ENCODE results near the gene ABO.

The ABO gene

DNA sequence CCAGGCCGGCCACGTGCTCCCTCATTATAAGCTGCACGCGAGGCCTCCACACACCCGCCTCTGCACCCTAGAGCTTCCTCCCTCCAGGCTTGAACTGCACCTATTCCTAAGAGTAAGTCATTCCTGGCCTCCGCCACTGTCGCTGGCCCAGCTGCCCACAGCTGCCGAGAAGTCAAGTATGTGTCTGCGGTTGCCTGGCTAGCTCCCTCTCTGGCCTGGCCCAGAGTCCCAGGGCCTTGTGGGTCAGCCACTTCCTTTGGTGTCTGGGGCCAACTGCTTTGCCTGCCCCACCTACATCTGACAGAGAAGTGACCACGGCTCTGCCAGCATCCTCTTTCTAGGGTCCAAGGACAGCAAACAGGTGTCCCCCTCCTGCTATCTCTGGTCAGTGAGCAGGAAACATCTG, 18.3 kb downstream of the ABO start:
- no peaks in the 10 kb centered on the region for H4K20me1 ChIP-seq (ENCODE audit: low read depth, low read length)
- TF ChIP-seq, protein P1, sequence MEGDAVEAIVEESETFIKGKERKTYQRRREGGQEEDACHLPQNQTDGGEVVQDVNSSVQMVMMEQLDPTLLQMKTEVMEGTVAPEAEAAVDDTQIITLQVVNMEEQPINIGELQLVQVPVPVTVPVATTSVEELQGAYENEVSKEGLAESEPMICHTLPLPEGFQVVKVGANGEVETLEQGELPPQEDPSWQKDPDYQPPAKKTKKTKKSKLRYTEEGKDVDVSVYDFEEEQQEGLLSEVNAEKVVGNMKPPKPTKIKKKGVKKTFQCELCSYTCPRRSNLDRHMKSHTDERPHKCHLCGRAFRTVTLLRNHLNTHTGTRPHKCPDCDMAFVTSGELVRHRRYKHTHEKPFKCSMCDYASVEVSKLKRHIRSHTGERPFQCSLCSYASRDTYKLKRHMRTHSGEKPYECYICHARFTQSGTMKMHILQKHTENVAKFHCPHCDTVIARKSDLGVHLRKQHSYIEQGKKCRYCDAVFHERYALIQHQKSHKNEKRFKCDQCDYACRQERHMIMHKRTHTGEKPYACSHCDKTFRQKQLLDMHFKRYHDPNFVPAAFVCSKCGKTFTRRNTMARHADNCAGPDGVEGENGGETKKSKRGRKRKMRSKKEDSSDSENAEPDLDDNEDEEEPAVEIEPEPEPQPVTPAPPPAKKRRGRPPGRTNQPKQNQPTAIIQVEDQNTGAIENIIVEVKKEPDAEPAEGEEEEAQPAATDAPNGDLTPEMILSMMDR (IDR thresholded peaks at IDR 0.05; ENCODE audit: insufficient read depth, low read length, poor library complexity, severe bottlenecking), result no peak
- TF ChIP-seq EZH2phosphoT487 (conservative IDR thresholded peaks at IDR 0.05; ENCODE audit: low read length), result no peak
- no peaks in the 10 kb centered on the region for H3F3A ChIP-seq (ENCODE audit: insufficient read depth)
- H3K79me2 ChIP-seq (ENCODE audit: insufficient read depth, low read length), result no peaks in the 10 kb centered on the region
- H3K27ac ChIP-seq (ENCODE audit: low read depth, low read length), result no peak overlapping the region
- no peak overlapping the region for H3K4me3 ChIP-seq (ENCODE audit: insufficient read depth, low read length, poor library complexity, severe bottlenecking)
- H2AFZ ChIP-seq (ENCODE audit: low read depth, low read length, severe bottlenecking), result no peak overlapping the region
- H3K9me2 ChIP-seq (replicated peaks; ENCODE audit: insufficient read depth, low read length), result no peaks in the 10 kb centered on the region
- H3K9me3 ChIP-seq (ENCODE audit: insufficient read depth, low read length), result no peaks in the 10 kb centered on the region
- no peak overlapping the region for H3K9ac ChIP-seq (ENCODE audit: low read length)
- H3K36me3 ChIP-seq (ENCODE audit: low read length), result no peaks in the 10 kb centered on the region
- H3K27me3 ChIP-seq (ENCODE audit: low read length), result no peaks in the 10 kb centered on the region
- no peak overlapping the region for H3K4me2 ChIP-seq (ENCODE audit: low read depth, low read length, poor library complexity, severe bottlenecking)

DNA sequence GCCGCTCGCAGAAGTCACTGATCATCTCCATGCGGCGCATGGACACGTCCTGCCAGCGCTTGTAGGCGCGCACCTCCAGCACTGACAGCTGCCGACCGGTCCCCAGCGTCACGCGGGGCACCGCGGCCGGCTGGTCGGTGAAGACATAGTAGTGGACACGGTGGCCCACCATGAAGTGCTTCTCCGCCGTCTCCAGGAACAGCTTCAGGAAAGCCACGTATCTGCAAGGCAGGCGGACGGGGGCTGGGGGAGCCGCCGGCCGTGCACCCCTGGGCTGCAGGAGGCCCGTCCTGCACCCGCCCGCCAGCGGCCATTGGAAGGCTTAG, 18.9 kb downstream of the ABO start:
- Histone ChIP-seq H3K36me3 (ENCODE audit: low read length) (no peaks in the 10 kb centered on the region), H3K4me2 (ENCODE audit: low read depth, low read length, poor library complexity, severe bottlenecking) (no peak overlapping the region), H2AFZ (ENCODE audit: low read depth, low read length, severe bottlenecking) (no peak overlapping the region)

DNA sequence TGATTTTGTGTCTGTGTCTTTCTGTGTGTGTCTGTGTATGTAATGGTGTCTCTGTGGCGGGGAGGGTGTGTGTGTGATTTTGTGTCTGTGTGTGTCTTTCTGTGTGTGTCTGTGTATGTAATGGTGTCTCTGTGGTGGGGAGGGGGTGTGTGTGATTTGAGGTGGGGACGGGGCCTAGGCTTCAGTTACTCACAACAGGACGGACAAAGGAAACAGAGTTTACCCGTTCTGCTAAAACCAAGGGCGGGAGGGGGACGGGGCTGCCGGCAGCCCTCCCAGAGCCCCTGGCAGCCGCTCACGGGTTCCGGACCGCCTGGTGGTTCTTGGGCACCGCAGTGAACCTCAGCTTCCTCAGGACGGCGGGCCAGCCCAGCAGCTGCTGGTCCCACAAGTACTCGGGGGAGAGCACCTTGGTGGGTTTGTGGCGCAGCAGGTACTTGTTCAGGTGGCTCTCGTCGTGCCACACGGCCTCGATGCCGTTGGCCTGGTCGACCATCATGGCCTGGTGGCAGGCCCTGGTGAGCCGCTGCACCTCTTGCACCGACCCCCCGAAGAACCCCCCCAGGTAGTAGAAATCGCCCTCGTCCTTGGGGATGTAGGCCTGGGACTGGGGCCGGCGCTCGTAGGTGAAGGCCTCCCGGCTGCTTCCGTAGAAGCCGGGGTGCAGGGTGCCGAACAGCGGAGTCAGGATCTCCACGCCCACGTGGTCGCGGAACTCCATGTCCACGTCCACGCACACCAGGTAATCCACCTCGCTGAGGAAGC, 19.4 kb downstream of the ABO start:
- Histone ChIP-seq H3F3A (ENCODE audit: insufficient read depth) (no peaks in the 10 kb centered on the region), H2AFZ (ENCODE audit: low read depth, low read length, severe bottlenecking) (no peak overlapping the region)
- TF ChIP-seq, protein P1 (IDR thresholded peaks at IDR 0.05; ENCODE audit: insufficient read depth, low read length, poor library complexity, severe bottlenecking), result no peak
- no peak for TF ChIP-seq EZH2phosphoT487 (conservative IDR thresholded peaks at IDR 0.05; ENCODE audit: low read length)

More for the DNA sequence above, 18.9 kb downstream of the ABO start:
- Histone ChIP-seq H3K9me3 (ENCODE audit: insufficient read depth, low read length) (no peaks in the 10 kb centered on the region), H3K9ac (ENCODE audit: low read length) (no peak overlapping the region), H3K27me3 (ENCODE audit: low read length) (no peaks in the 10 kb centered on the region), H3K27ac (ENCODE audit: low read depth, low read length) (no peak overlapping the region), H4K20me1 (ENCODE audit: low read depth, low read length) (no peaks in the 10 kb centered on the region), H3K79me2 (ENCODE audit: insufficient read depth, low read length) (no peaks in the 10 kb centered on the region), H3K9me2 (replicated peaks; ENCODE audit: insufficient read depth, low read length) (no peaks in the 10 kb centered on the region), H3K4me3 (ENCODE audit: insufficient read depth, low read length, poor library complexity, severe bottlenecking) (no peak overlapping the region), H3F3A (ENCODE audit: insufficient read depth) (no peaks in the 10 kb centered on the region)
- TF ChIP-seq EZH2phosphoT487 (conservative IDR thresholded peaks at IDR 0.05; ENCODE audit: low read length), result no peak

DNA sequence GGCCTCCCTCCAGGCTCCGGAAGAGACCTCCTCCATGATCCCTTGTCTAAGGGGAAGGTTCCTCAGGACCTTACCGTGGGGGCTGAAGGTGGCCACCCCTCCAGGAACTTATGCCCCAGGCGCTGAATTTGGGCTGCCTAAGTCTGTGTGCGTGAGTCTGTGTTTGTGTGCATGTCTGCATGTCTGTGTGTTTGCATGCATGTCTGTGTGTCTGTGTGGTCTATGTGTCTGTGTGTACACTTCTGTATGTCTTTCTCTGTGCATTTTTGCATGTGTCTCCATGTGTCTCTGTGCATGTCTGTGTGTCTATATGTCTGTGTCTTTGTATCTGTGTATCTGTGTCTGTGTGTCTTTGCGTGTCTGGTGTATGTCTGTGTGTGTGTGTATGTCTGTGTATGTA, 20.5 kb downstream of the ABO start:
- no peak overlapping the region for H3K4me3 ChIP-seq (ENCODE audit: insufficient read depth, low read length, poor library complexity, severe bottlenecking)
- H3K9me3 ChIP-seq (ENCODE audit: insufficient read depth, low read length), result no peaks in the 10 kb centered on the region
- TF ChIP-seq, protein P1 (IDR thresholded peaks at IDR 0.05; ENCODE audit: insufficient read depth, low read length, poor library complexity, severe bottlenecking), result no peak
- no peak for TF ChIP-seq EZH2phosphoT487 (conservative IDR thresholded peaks at IDR 0.05; ENCODE audit: low read length)
- no peaks in the 10 kb centered on the region for H3K27me3 ChIP-seq (ENCODE audit: low read length)
- H3F3A ChIP-seq (ENCODE audit: insufficient read depth), result no peaks in the 10 kb centered on the region
- H3K9ac ChIP-seq (ENCODE audit: low read length), result no peak overlapping the region
- no peak overlapping the region for H3K4me2 ChIP-seq (ENCODE audit: low read depth, low read length, poor library complexity, severe bottlenecking)
- H3K36me3 ChIP-seq (ENCODE audit: low read length), result no peaks in the 10 kb centered on the region
- H4K20me1 ChIP-seq (ENCODE audit: low read depth, low read length), result no peaks in the 10 kb centered on the region
- no peak overlapping the region for H2AFZ ChIP-seq (ENCODE audit: low read depth, low read length, severe bottlenecking)
- no peaks in the 10 kb centered on the region for H3K9me2 ChIP-seq (replicated peaks; ENCODE audit: insufficient read depth, low read length)
- H3K27ac ChIP-seq (ENCODE audit: low read depth, low read length), result no peak overlapping the region
- no peaks in the 10 kb centered on the region for H3K79me2 ChIP-seq (ENCODE audit: insufficient read depth, low read length)

More for the DNA sequence above, 19.4 kb downstream of the ABO start:
- H4K20me1 ChIP-seq (ENCODE audit: low read depth, low read length), result no peaks in the 10 kb centered on the region
- H3K4me3 ChIP-seq (ENCODE audit: insufficient read depth, low read length, poor library complexity, severe bottlenecking), result no peak overlapping the region
- no peak overlapping the region for H3K27ac ChIP-seq (ENCODE audit: low read depth, low read length)
- H3K9me3 ChIP-seq (ENCODE audit: insufficient read depth, low read length), result no peaks in the 10 kb centered on the region
- H3K9me2 ChIP-seq (replicated peaks; ENCODE audit: insufficient read depth, low read length), result no peaks in the 10 kb centered on the region
- H3K27me3 ChIP-seq (ENCODE audit: low read length), result no peaks in the 10 kb centered on the region
- H3K4me2 ChIP-seq (ENCODE audit: low read depth, low read length, poor library complexity, severe bottlenecking), result no peak overlapping the region
- no peak overlapping the region for H3K9ac ChIP-seq (ENCODE audit: low read length)
- no peaks in the 10 kb centered on the region for H3K36me3 ChIP-seq (ENCODE audit: low read length)
- H3K79me2 ChIP-seq (ENCODE audit: insufficient read depth, low read length), result no peaks in the 10 kb centered on the region
